ENCODE data around the gene RAB43. TPM values are rescaled to one million over a fixed set of nuclear protein-coding genes. Genes with fewer than 3 reads are reported as not detected.

The RAB43 gene
- total RNA-seq, 4 donors from 2014 or later = 7.5 to 18.4 (median 17.6) TPM

- H3K4me3 ChIP-seq = no peak overlapping the region
- no peak for DNase-seq (ENCODE audit: extremely low spot score)
- peaks cover 0 to 4% (median 2%) of the 10 kb centered on the region in 4 donors for H3K9me3 ChIP-seq
- intact Hi-C loops (cut with DNase I) = loop anchor here (5.0 kb wide), 2 partner anchors 78 to 197 kb away; partner anchors contain the start of gene COPG1
- peaks cover 26 to 34% (median 33%) of the 10 kb centered on the region in 4 donors for H3K4me1 ChIP-seq
- TF ChIP-seq EP300 (IDR thresholded peaks at IDR 0.05) = no peak
- no peak for TF ChIP-seq POLR2A (IDR thresholded peaks at IDR 0.05; ENCODE audit: low read depth)
- H3K36me3 ChIP-seq = no peaks in the 10 kb centered on the region
- WGBS = 96% methylated on average over 12 of the region's 12 CpGs
- no peak overlapping the region for H3K27ac ChIP-seq (replicated peaks in 1 of 4)
- H3K27me3 ChIP-seq = peaks cover 0 to 11% (median 3%) of the 10 kb centered on the region in 4 donors
Observed at GRCh38 chr3:129050556-129051295, 70.9 kb downstream of the RAB43 start.

GRCh38 chr3:129047553-129047839 lies 74.1 kb downstream of the RAB43 start:
- peaks cover 0 to 21% (median 4%) of the 10 kb centered on the region in 4 donors for H3K27me3 ChIP-seq

GRCh38 chr3:129046732-129047552 lies 74.7 kb downstream of the RAB43 start:
- Histone ChIP-seq H3K4me1 (peaks cover 12 to 16% (median 15%) of the 10 kb centered on the region in 4 donors), H3K27me3 (peaks cover 0 to 21% (median 4%) of the 10 kb centered on the region in 4 donors), H3K27ac (replicated peaks in 1 of 4) (no peak overlapping the region), H3K4me3 (no peak overlapping the region), H3K36me3 (no peaks in the 10 kb centered on the region), H3K9me3 (peaks cover 0 to 8% (median 2%) of the 10 kb centered on the region in 4 donors)
- no peak for DNase-seq (ENCODE audit: extremely low spot score)
- TF ChIP-seq POLR2AphosphoS5 (IDR thresholded peaks at IDR 0.05) = no peak
- TF ChIP-seq CTCF (IDR thresholded peaks at IDR 0.05) = no peak
- TF ChIP-seq POLR2A (IDR thresholded peaks at IDR 0.05; ENCODE audit: low read depth) = no peak
- TF ChIP-seq EP300 (IDR thresholded peaks at IDR 0.05) = no peak
- intact Hi-C loops (cut with DNase I) = no loop called here
- WGBS = 92% methylated on average over 22 of the region's 46 CpGs

More at GRCh38 chr3:129047553-129047839, 74.1 kb downstream of the RAB43 start:
- H3K27ac ChIP-seq (replicated peaks in 1 of 4) = no peak overlapping the region
- 98% methylated on average over 6 of the region's 6 CpGs for WGBS
- TF ChIP-seq POLR2AphosphoS5 (IDR thresholded peaks at IDR 0.05) = no peak
- H3K4me3 ChIP-seq = no peak overlapping the region
- peaks cover 0 to 8% (median 2%) of the 10 kb centered on the region in 4 donors for H3K9me3 ChIP-seq
- H3K36me3 ChIP-seq = no peaks in the 10 kb centered on the region
- intact Hi-C loops (cut with DNase I) = no loop called here
- H3K4me1 ChIP-seq = peaks cover 16 to 22% (median 21%) of the 10 kb centered on the region in 4 donors
- no peak for DNase-seq (ENCODE audit: extremely low spot score)

- Histone ChIP-seq H3K27me3 (peaks cover 0 to 21% (median 4%) of the 10 kb centered on the region in 4 donors), H3K27ac (replicated peaks in 1 of 4) (no peak overlapping the region), H3K36me3 (no peaks in the 10 kb centered on the region), H3K4me1 (peaks cover 9 to 11% (median 10%) of the 10 kb centered on the region in 4 donors), H3K9me3 (peaks cover 0 to 8% (median 2%) of the 10 kb centered on the region in 4 donors), H3K4me3 (peak overlapping the region; percentile 37 to 51 (median 40))
- intact Hi-C loops (cut with DNase I) = no loop called here
- no peak for DNase-seq (ENCODE audit: extremely low spot score)
- no peak for TF ChIP-seq CTCF (IDR thresholded peaks at IDR 0.05)
- no peak for TF ChIP-seq POLR2AphosphoS5 (IDR thresholded peaks at IDR 0.05)
- TF ChIP-seq EP300 (IDR thresholded peaks at IDR 0.05) = no peak
- no peak for TF ChIP-seq POLR2A (IDR thresholded peaks at IDR 0.05; ENCODE audit: low read depth)
- 52% methylated on average over 22 of the region's 67 CpGs for WGBS
Observed at GRCh38 chr3:129046037-129046731, 75.4 kb downstream of the RAB43 start.

- peaks cover 0 to 21% (median 4%) of the 10 kb centered on the region in 4 donors for H3K27me3 ChIP-seq
- no peak overlapping the region for H3K27ac ChIP-seq (replicated peaks in 1 of 4)
- WGBS = 0% methylated on average over 1 of the region's 43 CpGs
- DNase-seq (ENCODE audit: extremely low spot score) = no peak
- intact Hi-C loops (cut with DNase I) = loop anchor here (2.0 kb wide), 1 partner anchor 17 kb away; no protein-coding TSS in a partner anchor
- peaks cover 0 to 8% (median 2%) of the 10 kb centered on the region in 4 donors for H3K9me3 ChIP-seq
- peak overlapping the region; percentile 37 to 51 (median 40) for H3K4me3 ChIP-seq
- TF ChIP-seq POLR2AphosphoS5 (IDR thresholded peaks at IDR 0.05) = no peak
- no peak for TF ChIP-seq EP300 (IDR thresholded peaks at IDR 0.05)
- TF ChIP-seq CTCF (IDR thresholded peaks at IDR 0.05) = no peak
- no peak for TF ChIP-seq POLR2A (IDR thresholded peaks at IDR 0.05; ENCODE audit: low read depth)
- H3K4me1 ChIP-seq = peaks cover 9 to 11% (median 10%) of the 10 kb centered on the region in 4 donors
- no peaks in the 10 kb centered on the region for H3K36me3 ChIP-seq
Observed at GRCh38 chr3:129045675-129046036, 75.9 kb downstream of the RAB43 start.
